WTC11 (cell line): ENCODE results near the gene CFAP92. TPM values are rescaled to one million over a fixed set of nuclear protein-coding genes. Genes with fewer than 3 reads are reported as not detected.

Experiments
- CREB1 ChIP-seq: sonication (generic); formaldehyde crosslinking; IDR thresholded peaks from 2 replicates; pipeline ENCODE4 v1.8.0; 2023; ENCODE audit warnings: mild to moderate bottlenecking, missing genetic modification reagents
- CREM ChIP-seq: sonication (generic); formaldehyde crosslinking; IDR thresholded peaks from 2 replicates; pipeline ENCODE4 v1.8.1; 2022; ENCODE audit warnings: mild to moderate bottlenecking, missing genetic modification reagents, moderate library complexity
- EMX1 ChIP-seq: fragments of 250-450 bp; sonication (Bioruptor Pico); IDR thresholded peaks from 2 replicates; pipeline ENCODE4 v1.8.0; 2021; ENCODE audit warnings: mild to moderate bottlenecking
- ESRRA ChIP-seq: sonication (generic); formaldehyde crosslinking; IDR thresholded peaks from 2 replicates; pipeline ENCODE4 v1.8.1; 2022; ENCODE audit warnings: mild to moderate bottlenecking, missing genetic modification reagents, borderline replicate concordance
- FOXK1 ChIP-seq: sonication (generic); formaldehyde crosslinking; IDR thresholded peaks from 2 replicates; pipeline ENCODE4 v1.8.0; 2022; ENCODE audit warnings: mild to moderate bottlenecking, moderate library complexity, missing genetic modification reagents
- IRF2 ChIP-seq: sonication (generic); formaldehyde crosslinking; IDR thresholded peaks from 2 replicates; pipeline ENCODE4 v1.8.0; 2022; ENCODE audit warnings: low read depth, missing genetic modification reagents, borderline replicate concordance
- OVOL2 ChIP-seq: fragments of 250-450 bp; sonication (Bioruptor Pico); IDR thresholded peaks from 2 replicates; pipeline ENCODE4 v1.9.0; 2021; ENCODE audit warnings: mild to moderate bottlenecking, borderline replicate concordance
- PRRX2 ChIP-seq: fragments of 250-450 bp; sonication (Bioruptor Pico); IDR thresholded peaks from 2 replicates; pipeline ENCODE4 v1.8.0; 2021; ENCODE audit warnings: mild to moderate bottlenecking
- RORB ChIP-seq: fragments of 250-450 bp; sonication (Bioruptor Pico); IDR thresholded peaks from 2 replicates; pipeline ENCODE4 v1.9.0; 2021; ENCODE audit warnings: mild to moderate bottlenecking
- SMAD4 ChIP-seq: sonication (generic); formaldehyde crosslinking; IDR thresholded peaks from 2 replicates; pipeline ENCODE4 v1.8.0; 2022; ENCODE audit warnings: mild to moderate bottlenecking, missing genetic modification reagents
- TEAD1 ChIP-seq: sonication (generic); formaldehyde crosslinking; IDR thresholded peaks from 2 replicates; pipeline ENCODE4 v1.8.0; 2022; ENCODE audit warnings: mild to moderate bottlenecking, missing genetic modification reagents
- TP53 ChIP-seq: sonication (generic); formaldehyde crosslinking; IDR thresholded peaks from 2 replicates; pipeline ENCODE4 v1.8.1; 2023; ENCODE audit warnings: mild to moderate bottlenecking, missing genetic modification reagents
- ZNF232 ChIP-seq: sonication (generic); formaldehyde crosslinking; IDR thresholded peaks from 2 replicates; pipeline ENCODE4 v1.8.0; 2022; ENCODE audit warnings: mild to moderate bottlenecking, missing genetic modification reagents
- ZNF396 ChIP-seq: fragments of 250-450 bp; sonication (Bioruptor Pico); IDR thresholded peaks from 2 replicates; pipeline ENCODE4 v1.8.0; 2021; ENCODE audit warnings: mild to moderate bottlenecking, moderate library complexity, borderline replicate concordance
- ZNF416 ChIP-seq: fragments of 250-450 bp; sonication (Bioruptor Pico); IDR thresholded peaks from 2 replicates; pipeline ENCODE4 v1.9.0; 2021; ENCODE audit warnings: mild to moderate bottlenecking, inconsistent platforms
- ZNF423 ChIP-seq: fragments of 250-450 bp; sonication (Bioruptor Pico); IDR thresholded peaks from 2 replicates; pipeline ENCODE4 v2.1.2; 2022; ENCODE audit warnings: mild to moderate bottlenecking, moderate library complexity
- total RNA-seq: library from RNA; stranded (reverse); gene quantifications from 3 replicates; pipeline ENCODE4 v1.2.3, GENCODE V29; 2021
- TF ChIP-seq, protein P1 (sequence below): sonication (generic); formaldehyde crosslinking; IDR thresholded peaks from 2 replicates; pipeline ENCODE4 v1.8.0; 2023; ENCODE audit warnings: missing genetic modification reagents, mild to moderate bottlenecking, borderline replicate concordance
- TF ChIP-seq, protein P2 (sequence below): fragments of 250-450 bp; sonication (Bioruptor Pico); IDR thresholded peaks from 2 replicates; pipeline ENCODE4 v1.9.0; 2021; ENCODE audit warnings: mild to moderate bottlenecking
- TF ChIP-seq, protein P3 (sequence below): sonication (generic); formaldehyde crosslinking; IDR thresholded peaks from 2 replicates; pipeline ENCODE4 v1.8.1; 2022; ENCODE audit warnings: missing genetic modification reagents, borderline replicate concordance
- TF ChIP-seq, protein P4 (sequence below): sonication (generic); formaldehyde crosslinking; IDR thresholded peaks from 2 replicates; pipeline ENCODE4 v1.8.1; 2022; ENCODE audit warnings: mild to moderate bottlenecking, moderate library complexity, missing genetic modification reagents
- TF ChIP-seq, protein P5 (sequence below): fragments of 250-450 bp; sonication (Bioruptor Pico); IDR thresholded peaks from 2 replicates; pipeline ENCODE4 v1.9.0; 2021; ENCODE audit warnings: mild to moderate bottlenecking, borderline replicate concordance
- TF ChIP-seq, protein P6 (sequence below): sonication (generic); formaldehyde crosslinking; IDR thresholded peaks from 2 replicates; pipeline ENCODE4 v1.8.0; 2022; ENCODE audit warnings: mild to moderate bottlenecking, missing genetic modification reagents
- TF ChIP-seq, protein P7 (sequence below): sonication (generic); formaldehyde crosslinking; IDR thresholded peaks from 2 replicates; pipeline ENCODE4 v1.8.1; 2023; ENCODE audit warnings: mild to moderate bottlenecking, missing genetic modification reagents, moderate library complexity

The CFAP92 gene
- total RNA-seq, 1 experiment from 2014 or later = 2.9 TPM

DNA sequence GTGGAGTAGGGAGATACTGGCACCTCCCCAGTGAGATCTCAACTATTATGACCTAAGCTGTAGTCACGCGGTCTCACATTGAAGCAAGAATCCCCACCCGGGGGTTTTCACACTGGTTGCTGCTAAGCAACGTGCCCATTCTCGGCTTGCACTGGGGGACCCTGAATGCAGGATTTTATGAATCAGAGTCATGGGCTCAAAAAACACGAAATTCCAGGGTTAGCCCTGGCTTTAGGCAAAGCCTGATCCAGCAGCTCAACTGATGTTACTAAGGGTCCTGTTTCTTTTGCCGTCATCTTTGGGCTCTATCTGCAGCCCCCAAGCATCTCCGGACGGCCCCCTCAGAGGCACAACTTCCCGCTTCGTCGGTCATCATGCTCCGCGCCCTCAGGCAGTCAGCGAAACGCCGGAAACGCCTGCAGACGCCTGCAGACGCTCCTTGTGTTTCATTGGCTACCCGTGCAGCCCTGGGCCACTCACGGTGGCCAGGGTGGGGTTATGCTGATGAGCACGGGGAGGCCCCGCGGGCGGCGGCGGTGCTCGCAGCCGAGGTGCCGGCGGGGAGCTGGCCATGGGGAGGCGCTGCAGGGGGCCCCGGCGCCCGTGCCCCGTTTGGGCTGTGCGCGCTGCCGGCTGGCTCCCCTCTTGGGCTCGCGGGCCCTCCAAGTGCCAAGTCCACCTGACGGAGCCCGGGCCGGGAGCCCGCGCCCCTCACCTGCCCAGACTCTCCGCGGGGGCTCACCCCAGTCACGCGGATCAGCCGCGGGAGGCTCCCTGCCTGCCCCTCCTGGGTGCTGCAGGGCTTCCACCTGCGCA, 33.1 kb upstream of the CFAP92 start (continued):
- TF ChIP-seq, protein P1, sequence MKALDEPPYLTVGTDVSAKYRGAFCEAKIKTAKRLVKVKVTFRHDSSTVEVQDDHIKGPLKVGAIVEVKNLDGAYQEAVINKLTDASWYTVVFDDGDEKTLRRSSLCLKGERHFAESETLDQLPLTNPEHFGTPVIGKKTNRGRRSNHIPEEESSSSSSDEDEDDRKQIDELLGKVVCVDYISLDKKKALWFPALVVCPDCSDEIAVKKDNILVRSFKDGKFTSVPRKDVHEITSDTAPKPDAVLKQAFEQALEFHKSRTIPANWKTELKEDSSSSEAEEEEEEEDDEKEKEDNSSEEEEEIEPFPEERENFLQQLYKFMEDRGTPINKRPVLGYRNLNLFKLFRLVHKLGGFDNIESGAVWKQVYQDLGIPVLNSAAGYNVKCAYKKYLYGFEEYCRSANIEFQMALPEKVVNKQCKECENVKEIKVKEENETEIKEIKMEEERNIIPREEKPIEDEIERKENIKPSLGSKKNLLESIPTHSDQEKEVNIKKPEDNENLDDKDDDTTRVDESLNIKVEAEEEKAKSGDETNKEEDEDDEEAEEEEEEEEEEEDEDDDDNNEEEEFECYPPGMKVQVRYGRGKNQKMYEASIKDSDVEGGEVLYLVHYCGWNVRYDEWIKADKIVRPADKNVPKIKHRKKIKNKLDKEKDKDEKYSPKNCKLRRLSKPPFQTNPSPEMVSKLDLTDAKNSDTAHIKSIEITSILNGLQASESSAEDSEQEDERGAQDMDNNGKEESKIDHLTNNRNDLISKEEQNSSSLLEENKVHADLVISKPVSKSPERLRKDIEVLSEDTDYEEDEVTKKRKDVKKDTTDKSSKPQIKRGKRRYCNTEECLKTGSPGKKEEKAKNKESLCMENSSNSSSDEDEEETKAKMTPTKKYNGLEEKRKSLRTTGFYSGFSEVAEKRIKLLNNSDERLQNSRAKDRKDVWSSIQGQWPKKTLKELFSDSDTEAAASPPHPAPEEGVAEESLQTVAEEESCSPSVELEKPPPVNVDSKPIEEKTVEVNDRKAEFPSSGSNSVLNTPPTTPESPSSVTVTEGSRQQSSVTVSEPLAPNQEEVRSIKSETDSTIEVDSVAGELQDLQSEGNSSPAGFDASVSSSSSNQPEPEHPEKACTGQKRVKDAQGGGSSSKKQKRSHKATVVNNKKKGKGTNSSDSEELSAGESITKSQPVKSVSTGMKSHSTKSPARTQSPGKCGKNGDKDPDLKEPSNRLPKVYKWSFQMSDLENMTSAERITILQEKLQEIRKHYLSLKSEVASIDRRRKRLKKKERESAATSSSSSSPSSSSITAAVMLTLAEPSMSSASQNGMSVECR (CRISPR knock-in tag) = peak; percentile 97
- TF ChIP-seq ZNF423 (CRISPR knock-in tag) (peak; percentile 98), EMX1 (CRISPR knock-in tag) (no peak), PRRX2 (CRISPR knock-in tag) (no peak), SMAD4 (peak; percentile 85), FOXK1 (CRISPR knock-in tag) (peak; percentile 89), TEAD1 (peak; percentile 98), CREB1 (CRISPR knock-in tag) (peak; percentile 94), ZNF396 (CRISPR knock-in tag) (no peak), IRF2 (peak; percentile 36; the same call in 1 of the 2 replicates), RORB (no peak), CREM (peak; percentile 77; the same call in 1 of the 2 replicates), TP53 (peak; percentile 96), ZNF416 (CRISPR knock-in tag) (no peak), ESRRA (peak; percentile 90; the same call in 1 of the 2 replicates), ZNF232 (peak; percentile 97), OVOL2 (no peak)
- TF ChIP-seq, protein P2, sequence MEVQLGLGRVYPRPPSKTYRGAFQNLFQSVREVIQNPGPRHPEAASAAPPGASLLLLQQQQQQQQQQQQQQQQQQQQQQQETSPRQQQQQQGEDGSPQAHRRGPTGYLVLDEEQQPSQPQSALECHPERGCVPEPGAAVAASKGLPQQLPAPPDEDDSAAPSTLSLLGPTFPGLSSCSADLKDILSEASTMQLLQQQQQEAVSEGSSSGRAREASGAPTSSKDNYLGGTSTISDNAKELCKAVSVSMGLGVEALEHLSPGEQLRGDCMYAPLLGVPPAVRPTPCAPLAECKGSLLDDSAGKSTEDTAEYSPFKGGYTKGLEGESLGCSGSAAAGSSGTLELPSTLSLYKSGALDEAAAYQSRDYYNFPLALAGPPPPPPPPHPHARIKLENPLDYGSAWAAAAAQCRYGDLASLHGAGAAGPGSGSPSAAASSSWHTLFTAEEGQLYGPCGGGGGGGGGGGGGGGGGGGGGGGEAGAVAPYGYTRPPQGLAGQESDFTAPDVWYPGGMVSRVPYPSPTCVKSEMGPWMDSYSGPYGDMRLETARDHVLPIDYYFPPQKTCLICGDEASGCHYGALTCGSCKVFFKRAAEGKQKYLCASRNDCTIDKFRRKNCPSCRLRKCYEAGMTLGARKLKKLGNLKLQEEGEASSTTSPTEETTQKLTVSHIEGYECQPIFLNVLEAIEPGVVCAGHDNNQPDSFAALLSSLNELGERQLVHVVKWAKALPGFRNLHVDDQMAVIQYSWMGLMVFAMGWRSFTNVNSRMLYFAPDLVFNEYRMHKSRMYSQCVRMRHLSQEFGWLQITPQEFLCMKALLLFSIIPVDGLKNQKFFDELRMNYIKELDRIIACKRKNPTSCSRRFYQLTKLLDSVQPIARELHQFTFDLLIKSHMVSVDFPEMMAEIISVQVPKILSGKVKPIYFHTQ (CRISPR knock-in tag) = no peak
- TF ChIP-seq, protein P3, sequence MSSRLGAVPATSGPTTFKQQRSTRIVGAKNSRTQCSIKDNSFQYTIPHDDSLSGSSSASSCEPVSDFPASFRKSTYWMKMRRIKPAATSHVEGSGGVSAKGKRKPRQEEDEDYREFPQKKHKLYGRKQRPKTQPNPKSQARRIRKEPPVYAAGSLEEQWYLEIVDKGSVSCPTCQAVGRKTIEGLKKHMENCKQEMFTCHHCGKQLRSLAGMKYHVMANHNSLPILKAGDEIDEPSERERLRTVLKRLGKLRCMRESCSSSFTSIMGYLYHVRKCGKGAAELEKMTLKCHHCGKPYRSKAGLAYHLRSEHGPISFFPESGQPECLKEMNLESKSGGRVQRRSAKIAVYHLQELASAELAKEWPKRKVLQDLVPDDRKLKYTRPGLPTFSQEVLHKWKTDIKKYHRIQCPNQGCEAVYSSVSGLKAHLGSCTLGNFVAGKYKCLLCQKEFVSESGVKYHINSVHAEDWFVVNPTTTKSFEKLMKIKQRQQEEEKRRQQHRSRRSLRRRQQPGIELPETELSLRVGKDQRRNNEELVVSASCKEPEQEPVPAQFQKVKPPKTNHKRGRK = no peak
- TF ChIP-seq, protein P4, sequence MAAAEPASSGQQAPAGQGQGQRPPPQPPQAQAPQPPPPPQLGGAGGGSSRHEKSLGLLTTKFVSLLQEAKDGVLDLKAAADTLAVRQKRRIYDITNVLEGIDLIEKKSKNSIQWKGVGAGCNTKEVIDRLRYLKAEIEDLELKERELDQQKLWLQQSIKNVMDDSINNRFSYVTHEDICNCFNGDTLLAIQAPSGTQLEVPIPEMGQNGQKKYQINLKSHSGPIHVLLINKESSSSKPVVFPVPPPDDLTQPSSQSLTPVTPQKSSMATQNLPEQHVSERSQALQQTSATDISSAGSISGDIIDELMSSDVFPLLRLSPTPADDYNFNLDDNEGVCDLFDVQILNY (CRISPR knock-in tag) = peak; percentile 91
- TF ChIP-seq, protein P5, sequence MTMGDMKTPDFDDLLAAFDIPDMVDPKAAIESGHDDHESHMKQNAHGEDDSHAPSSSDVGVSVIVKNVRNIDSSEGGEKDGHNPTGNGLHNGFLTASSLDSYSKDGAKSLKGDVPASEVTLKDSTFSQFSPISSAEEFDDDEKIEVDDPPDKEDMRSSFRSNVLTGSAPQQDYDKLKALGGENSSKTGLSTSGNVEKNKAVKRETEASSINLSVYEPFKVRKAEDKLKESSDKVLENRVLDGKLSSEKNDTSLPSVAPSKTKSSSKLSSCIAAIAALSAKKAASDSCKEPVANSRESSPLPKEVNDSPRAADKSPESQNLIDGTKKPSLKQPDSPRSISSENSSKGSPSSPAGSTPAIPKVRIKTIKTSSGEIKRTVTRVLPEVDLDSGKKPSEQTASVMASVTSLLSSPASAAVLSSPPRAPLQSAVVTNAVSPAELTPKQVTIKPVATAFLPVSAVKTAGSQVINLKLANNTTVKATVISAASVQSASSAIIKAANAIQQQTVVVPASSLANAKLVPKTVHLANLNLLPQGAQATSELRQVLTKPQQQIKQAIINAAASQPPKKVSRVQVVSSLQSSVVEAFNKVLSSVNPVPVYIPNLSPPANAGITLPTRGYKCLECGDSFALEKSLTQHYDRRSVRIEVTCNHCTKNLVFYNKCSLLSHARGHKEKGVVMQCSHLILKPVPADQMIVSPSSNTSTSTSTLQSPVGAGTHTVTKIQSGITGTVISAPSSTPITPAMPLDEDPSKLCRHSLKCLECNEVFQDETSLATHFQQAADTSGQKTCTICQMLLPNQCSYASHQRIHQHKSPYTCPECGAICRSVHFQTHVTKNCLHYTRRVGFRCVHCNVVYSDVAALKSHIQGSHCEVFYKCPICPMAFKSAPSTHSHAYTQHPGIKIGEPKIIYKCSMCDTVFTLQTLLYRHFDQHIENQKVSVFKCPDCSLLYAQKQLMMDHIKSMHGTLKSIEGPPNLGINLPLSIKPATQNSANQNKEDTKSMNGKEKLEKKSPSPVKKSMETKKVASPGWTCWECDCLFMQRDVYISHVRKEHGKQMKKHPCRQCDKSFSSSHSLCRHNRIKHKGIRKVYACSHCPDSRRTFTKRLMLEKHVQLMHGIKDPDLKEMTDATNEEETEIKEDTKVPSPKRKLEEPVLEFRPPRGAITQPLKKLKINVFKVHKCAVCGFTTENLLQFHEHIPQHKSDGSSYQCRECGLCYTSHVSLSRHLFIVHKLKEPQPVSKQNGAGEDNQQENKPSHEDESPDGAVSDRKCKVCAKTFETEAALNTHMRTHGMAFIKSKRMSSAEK (CRISPR knock-in tag) = no peak
- TF ChIP-seq, protein P6, sequence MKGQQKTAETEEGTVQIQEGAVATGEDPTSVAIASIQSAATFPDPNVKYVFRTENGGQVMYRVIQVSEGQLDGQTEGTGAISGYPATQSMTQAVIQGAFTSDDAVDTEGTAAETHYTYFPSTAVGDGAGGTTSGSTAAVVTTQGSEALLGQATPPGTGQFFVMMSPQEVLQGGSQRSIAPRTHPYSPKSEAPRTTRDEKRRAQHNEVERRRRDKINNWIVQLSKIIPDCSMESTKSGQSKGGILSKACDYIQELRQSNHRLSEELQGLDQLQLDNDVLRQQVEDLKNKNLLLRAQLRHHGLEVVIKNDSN = peak; percentile 74
- TF ChIP-seq, protein P7, sequence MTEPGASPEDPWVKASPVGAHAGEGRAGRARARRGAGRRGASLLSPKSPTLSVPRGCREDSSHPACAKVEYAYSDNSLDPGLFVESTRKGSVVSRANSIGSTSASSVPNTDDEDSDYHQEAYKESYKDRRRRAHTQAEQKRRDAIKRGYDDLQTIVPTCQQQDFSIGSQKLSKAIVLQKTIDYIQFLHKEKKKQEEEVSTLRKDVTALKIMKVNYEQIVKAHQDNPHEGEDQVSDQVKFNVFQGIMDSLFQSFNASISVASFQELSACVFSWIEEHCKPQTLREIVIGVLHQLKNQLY (CRISPR knock-in tag) = no peak
